ENCODE measurements around the gene NYNRIN. TPM values are rescaled to one million over a fixed set of nuclear protein-coding genes. Genes with fewer than 3 reads are reported as not detected.
A peak's percentile ranks its signal among the peaks of the same experiment; 100 is the strongest.

The NYNRIN gene
- total RNA-seq, 2 donors from 2014 or later = 0.02 to 0.14 TPM

- no peaks in the 10 kb centered on the region for H3K9me3 Mint-ChIP-seq
- ATAC-seq (peak; percentile 43 to 67), DNase-seq (ENCODE audit: low spot score in 2 of 2) (peak in 1 of 2 donors; percentile 68)
- peak overlapping the region; percentile 88 to 96 for H3K27ac Mint-ChIP-seq
- peaks cover 21 to 27% of the 10 kb centered on the region in 2 donors for H3K36me3 Mint-ChIP-seq
These were observed 32.1 kb downstream of the NYNRIN start for GRCh38 chr14:24430682-24431568.

GRCh38 chr14:24431569-24432258 is 32.9 kb downstream of the NYNRIN start:
- DNase-seq (ENCODE audit: low spot score in 2 of 2) = peak; percentile 83 to 95
- Mint-ChIP-seq H3K27ac (peak overlapping the region; percentile 88 to 96), H3K36me3 (peaks cover 22 to 27% of the 10 kb centered on the region in 2 donors), H3K9me3 (no peaks in the 10 kb centered on the region)
- ATAC-seq = peak; percentile 55 to 69

- DNase-seq (ENCODE audit: low spot score in 2 of 2) = no peak
- H3K36me3 Mint-ChIP-seq = peaks cover 26 to 27% of the 10 kb centered on the region in 2 donors
- ATAC-seq = no peak
These were observed 33.7 kb downstream of the NYNRIN start for GRCh38 chr14:24432259-24433131.

GRCh38 chr14:24434036-24434435 is 35.2 kb downstream of the NYNRIN start:
- no peaks in the 10 kb centered on the region for H3K9me3 Mint-ChIP-seq
- no peak for ATAC-seq
- peaks cover 26 to 27% of the 10 kb centered on the region in 2 donors for H3K36me3 Mint-ChIP-seq

More at GRCh38 chr14:24432259-24433131, 33.7 kb downstream of the NYNRIN start:
- H3K27ac Mint-ChIP-seq = peak overlapping the region; percentile 53 to 88
- H3K9me3 Mint-ChIP-seq = no peaks in the 10 kb centered on the region

GRCh38 chr14:24434676-24435075 is 35.9 kb downstream of the NYNRIN start:
- Mint-ChIP-seq H3K36me3 (peaks cover 27 to 33% of the 10 kb centered on the region in 2 donors), H3K27ac (peak overlapping the region; percentile 36 to 73), H3K9me3 (no peaks in the 10 kb centered on the region)
- DNase-seq (ENCODE audit: low spot score in 2 of 2) (no peak), ATAC-seq (no peak)

More at GRCh38 chr14:24434036-24434435, 35.2 kb downstream of the NYNRIN start:
- H3K27ac Mint-ChIP-seq = no peak overlapping the region
- DNase-seq (ENCODE audit: low spot score in 2 of 2) = no peak

- no peaks in the 10 kb centered on the region for H3K9me3 Mint-ChIP-seq
- peak overlapping the region; percentile 32 to 36 for H3K27ac Mint-ChIP-seq
- H3K36me3 Mint-ChIP-seq = peaks cover 26 to 36% of the 10 kb centered on the region in 2 donors
- DNase-seq (ENCODE audit: low spot score in 2 of 2) = no peak
- no peak for ATAC-seq
These were observed 36.5 kb downstream of the NYNRIN start for GRCh38 chr14:24435192-24435810.

GRCh38 chr14:24435998-24436354 is 37.2 kb downstream of the NYNRIN start:
- no peaks in the 10 kb centered on the region for H3K9me3 Mint-ChIP-seq
- no peak for ATAC-seq
- no peak for DNase-seq (ENCODE audit: low spot score in 2 of 2)
- H3K27ac Mint-ChIP-seq = peak overlapping the region in 1 of 2 donors; percentile 32
- H3K36me3 Mint-ChIP-seq = peaks cover 26 to 42% of the 10 kb centered on the region in 2 donors

GRCh38 chr14:24436355-24437019 is 37.7 kb downstream of the NYNRIN start:
- H3K27ac Mint-ChIP-seq = peak overlapping the region; percentile 65 to 98
- peak; percentile 36 to 42 for ATAC-seq
- H3K9me3 Mint-ChIP-seq = no peaks in the 10 kb centered on the region
- DNase-seq (ENCODE audit: low spot score in 2 of 2) = peak in 1 of 2 donors; percentile 46
- peaks cover 25 to 42% of the 10 kb centered on the region in 2 donors for H3K36me3 Mint-ChIP-seq

- no peak for DNase-seq (ENCODE audit: low spot score in 2 of 2)
- Mint-ChIP-seq H3K36me3 (peaks cover 27 to 42% of the 10 kb centered on the region in 2 donors), H3K9me3 (no peaks in the 10 kb centered on the region), H3K27ac (peak overlapping the region; percentile 55 to 98)
- no peak for ATAC-seq
These were observed 38.4 kb downstream of the NYNRIN start for GRCh38 chr14:24437020-24437735.

GRCh38 chr14:24437736-24438067 is 38.9 kb downstream of the NYNRIN start:
- Mint-ChIP-seq H3K36me3 (peaks cover 31 to 46% of the 10 kb centered on the region in 2 donors), H3K27ac (peak overlapping the region in 1 of 2 donors; percentile 98), H3K9me3 (no peaks in the 10 kb centered on the region)
- no peak for DNase-seq (ENCODE audit: low spot score in 2 of 2)
- no peak for ATAC-seq

- Mint-ChIP-seq H3K27ac (peak overlapping the region; percentile 39 to 98), H3K36me3 (peaks cover 31 to 48% of the 10 kb centered on the region in 2 donors), H3K9me3 (no peaks in the 10 kb centered on the region)
- ATAC-seq (no peak), DNase-seq (ENCODE audit: low spot score in 2 of 2) (no peak)
These were observed 39.7 kb downstream of the NYNRIN start for GRCh38 chr14:24438223-24439097.

GRCh38 chr14:24439257-24439656 is 40.5 kb downstream of the NYNRIN start:
- Mint-ChIP-seq H3K27ac (peak overlapping the region; percentile 92 to 98), H3K36me3 (peaks cover 30 to 49% of the 10 kb centered on the region in 2 donors), H3K9me3 (no peaks in the 10 kb centered on the region)
- ATAC-seq = no peak
- DNase-seq (ENCODE audit: low spot score in 2 of 2) = no peak

- H3K36me3 Mint-ChIP-seq = peaks cover 30 to 54% of the 10 kb centered on the region in 2 donors
- DNase-seq (ENCODE audit: low spot score in 2 of 2) = no peak
These were observed 41.2 kb downstream of the NYNRIN start for GRCh38 chr14:24439830-24440605.

More at GRCh38 chr14:24439830-24440605, 41.2 kb downstream of the NYNRIN start:
- H3K9me3 Mint-ChIP-seq = no peaks in the 10 kb centered on the region
- peak overlapping the region; percentile 98 to 100 for H3K27ac Mint-ChIP-seq
- ATAC-seq = no peak

All from activated naive CD4-positive, alpha-beta T cell treated with anti-CD3 and anti-CD28 coated beads, Interleukin-2, amount 50 U/mL, for 72 hours (primary cell).